HEK293 (cell line): ENCODE results near the gene NOL6.

Experiments
- ZBTB1 ChIP-seq: fragments of 450-650 bp; formaldehyde crosslinking; IDR thresholded peaks from 2 replicates; pipeline ENCODE4 v1.5.1; 2016; ENCODE audit warnings: missing biosample characterization, missing genetic modification characterization
- ZEB2 ChIP-seq: fragments of 450-650 bp; formaldehyde crosslinking; IDR thresholded peaks from 2 replicates; pipeline ENCODE4 v1.5.1; 2016; ENCODE audit warnings: missing biosample characterization, missing genetic modification characterization
- ZFP41 ChIP-seq: fragments of 450-650 bp; formaldehyde crosslinking; IDR thresholded peaks from 2 replicates; pipeline ENCODE4 v1.5.1; 2016; ENCODE audit warnings: missing biosample characterization, missing genetic modification characterization, borderline replicate concordance
- ZNF473 ChIP-seq: fragments of 450-650 bp; formaldehyde crosslinking; IDR thresholded peaks from 2 replicates; pipeline ENCODE4 v1.5.1; 2017; ENCODE audit warnings: missing biosample characterization, missing genetic modification characterization
- TF ChIP-seq, protein P1 (sequence below): fragments of 450-650 bp; formaldehyde crosslinking; IDR thresholded peaks from 2 replicates; pipeline ENCODE4 v1.5.1; 2016; ENCODE audit warnings: missing biosample characterization, missing genetic modification characterization
- TF ChIP-seq, protein P2 (sequence below): sonication (generic); formaldehyde crosslinking; IDR thresholded peaks from 2 replicates; pipeline ENCODE4 v1.8.1; 2022; ENCODE audit warnings: mild to moderate bottlenecking, moderate library complexity, missing genetic modification reagents

DNA sequence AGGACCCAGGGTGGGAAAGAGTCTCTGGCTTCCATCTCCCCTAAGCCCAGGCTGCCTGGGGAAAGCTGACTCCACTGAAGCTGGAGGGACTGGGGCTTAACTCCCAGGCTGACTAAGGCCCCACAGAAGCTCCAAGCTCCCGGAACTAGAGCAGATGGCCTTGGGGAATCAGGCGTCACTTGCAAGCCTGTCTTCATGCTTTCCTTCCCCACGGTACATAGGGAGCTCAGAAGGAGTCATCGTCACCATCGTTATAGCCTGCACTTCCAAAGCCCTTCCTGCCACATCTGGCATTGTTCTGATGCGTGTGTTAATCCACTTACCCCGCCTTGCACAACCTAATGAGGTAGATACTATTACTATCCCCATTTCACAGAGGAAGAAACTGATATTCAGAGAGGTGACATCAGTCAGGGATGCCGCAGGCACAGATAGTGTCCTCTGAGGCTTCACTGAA, 37.9 kb downstream of the NOL6 start:
- TF ChIP-seq ZFP41 (no peak), ZEB2 (tag by site-specific recombination) (no peak), ZNF473 (tag by site-specific recombination) (no peak), ZBTB1 (no peak)
- TF ChIP-seq, protein P1, sequence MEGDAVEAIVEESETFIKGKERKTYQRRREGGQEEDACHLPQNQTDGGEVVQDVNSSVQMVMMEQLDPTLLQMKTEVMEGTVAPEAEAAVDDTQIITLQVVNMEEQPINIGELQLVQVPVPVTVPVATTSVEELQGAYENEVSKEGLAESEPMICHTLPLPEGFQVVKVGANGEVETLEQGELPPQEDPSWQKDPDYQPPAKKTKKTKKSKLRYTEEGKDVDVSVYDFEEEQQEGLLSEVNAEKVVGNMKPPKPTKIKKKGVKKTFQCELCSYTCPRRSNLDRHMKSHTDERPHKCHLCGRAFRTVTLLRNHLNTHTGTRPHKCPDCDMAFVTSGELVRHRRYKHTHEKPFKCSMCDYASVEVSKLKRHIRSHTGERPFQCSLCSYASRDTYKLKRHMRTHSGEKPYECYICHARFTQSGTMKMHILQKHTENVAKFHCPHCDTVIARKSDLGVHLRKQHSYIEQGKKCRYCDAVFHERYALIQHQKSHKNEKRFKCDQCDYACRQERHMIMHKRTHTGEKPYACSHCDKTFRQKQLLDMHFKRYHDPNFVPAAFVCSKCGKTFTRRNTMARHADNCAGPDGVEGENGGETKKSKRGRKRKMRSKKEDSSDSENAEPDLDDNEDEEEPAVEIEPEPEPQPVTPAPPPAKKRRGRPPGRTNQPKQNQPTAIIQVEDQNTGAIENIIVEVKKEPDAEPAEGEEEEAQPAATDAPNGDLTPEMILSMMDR (tag by site-specific recombination) = no peak
- TF ChIP-seq, protein P2, sequence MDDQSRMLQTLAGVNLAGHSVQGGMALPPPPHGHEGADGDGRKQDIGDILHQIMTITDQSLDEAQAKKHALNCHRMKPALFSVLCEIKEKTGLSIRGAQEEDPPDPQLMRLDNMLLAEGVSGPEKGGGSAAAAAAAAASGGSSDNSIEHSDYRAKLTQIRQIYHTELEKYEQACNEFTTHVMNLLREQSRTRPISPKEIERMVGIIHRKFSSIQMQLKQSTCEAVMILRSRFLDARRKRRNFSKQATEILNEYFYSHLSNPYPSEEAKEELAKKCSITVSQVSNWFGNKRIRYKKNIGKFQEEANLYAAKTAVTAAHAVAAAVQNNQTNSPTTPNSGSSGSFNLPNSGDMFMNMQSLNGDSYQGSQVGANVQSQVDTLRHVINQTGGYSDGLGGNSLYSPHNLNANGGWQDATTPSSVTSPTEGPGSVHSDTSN (CRISPR knock-in tag) = no peak
